GM12878 (cell line): ENCODE results near the gene ERVK3-1. TPM values are rescaled to one million over a fixed set of nuclear protein-coding genes. Genes with fewer than 3 reads are reported as not detected.
A peak's percentile ranks its signal among the peaks of the same experiment; 100 is the strongest.

Experiments used
- ATAC-seq: fragments of 200-7000 bp; cut with Tn5 transposase; 3 replicates; pipeline ENCODE4 v1.9.1; 2020; ENCODE audit warnings: mild to moderate bottlenecking, moderate library complexity
- BruUV-seq: library from RNA; stranded (reverse); fragments of 400-500 nt; replicated peaks from 2 replicates; lab custom pipeline; 2021; lab: Mats Ljungman, UMichigan
- CTCF ChIA-PET: fragments of 300-600 bp; sonication (Branson Sonifier 250); formaldehyde crosslinking; extraction: SDS; loops from one replicate; lab custom pipeline; 2021; ENCODE audit warnings: inconsistent platforms; lab: Yijun Ruan, JAX
- POLR2A ChIA-PET: fragments of 350-600 bp; formaldehyde crosslinking; extraction: SDS; loops from one replicate; lab custom pipeline; 2021; ENCODE audit warnings: inconsistent platforms; lab: Charles Lee
- RAD21 ChIA-PET: fragments of 300-600 bp; sonication (Branson Sonifier 250); formaldehyde crosslinking; loops from one replicate; lab custom pipeline; 2023; ENCODE audit warnings: antibody characterized with exemption; ENCODE audit not compliant: unreplicated experiment; lab: Charles Lee
- SMC1A ChIA-PET: fragments of 300-600 bp; sonication (Branson Sonifier 250); formaldehyde crosslinking; loops from one replicate; lab custom pipeline; 2023; ENCODE audit not compliant: unreplicated experiment, uncharacterized antibody; lab: Charles Lee
- DNase-seq: peaks from one replicate; pipeline ENCODE4 v3.0.0-alpha.2; 2011; ENCODE audit warnings: low read depth, low spot score
- FAIRE-seq: peaks from 3 replicates; lab custom pipeline; 2011; peaks lifted over from hg19 to GRCh38; lab: Jason Lieb, UNC
- H2AFZ ChIP-seq: 2 replicates; pipeline ENCODE4 v1.6.0; 2011; ENCODE audit warnings: low read depth, low read length, control low read depth; ENCODE audit not compliant: control insufficient read depth
- H3K27ac ChIP-seq: 2 replicates; pipeline ENCODE4 v1.5.1; 2011; ENCODE audit warnings: control low read depth; ENCODE audit not compliant: control insufficient read depth, insufficient read depth
- H3K27me3 ChIP-seq, 2 experiments: replicated peaks in 1 of 2; 2 replicates each; pipeline versions ENCODE4 v1.6.0 to v1.6.1; 2011; ENCODE audit warnings: low read length in 1 of 2; ENCODE audit not compliant: control insufficient read depth in 2 of 2, insufficient read depth in 2 of 2
- H3K36me3 ChIP-seq, 2 experiments: 2 replicates each; pipeline ENCODE4 v1.5.1; 2011; ENCODE audit warnings: low read length in 1 of 2; ENCODE audit not compliant: control insufficient read depth in 2 of 2, insufficient read depth in 2 of 2
- H3K4me1 ChIP-seq: 2 replicates; pipeline ENCODE4 v1.6.1; 2011; ENCODE audit warnings: mild to moderate bottlenecking, low read length, moderate library complexity, mixed read lengths; ENCODE audit not compliant: control insufficient read depth, insufficient read depth
- H3K4me2 ChIP-seq: 2 replicates; pipeline ENCODE4 v1.6.0; 2011; ENCODE audit warnings: control low read depth; ENCODE audit not compliant: control insufficient read depth, insufficient read depth
- H3K4me3 ChIP-seq: fragments of 200-600 bp; sonication (generic); 2 replicates; pipeline ENCODE4 v1.5.1; 2016
- H3K79me2 ChIP-seq: 2 replicates; pipeline ENCODE4 v1.6.0; 2011; ENCODE audit warnings: low read length; ENCODE audit not compliant: control insufficient read depth, insufficient read depth
- H3K9ac ChIP-seq: 2 replicates; pipeline ENCODE4 v1.8.0; 2011; ENCODE audit warnings: low read length, control low read depth, mixed read lengths; ENCODE audit not compliant: control insufficient read depth, insufficient read depth
- H3K9me3 ChIP-seq: replicated peaks from 3 replicates; pipeline ENCODE4 v1.5.1; 2011; ENCODE audit warnings: mild to moderate bottlenecking, low read length; ENCODE audit not compliant: control insufficient read depth, insufficient read depth
- H4K20me1 ChIP-seq: 2 replicates; pipeline ENCODE4 v1.6.0; 2011; ENCODE audit not compliant: control insufficient read depth, insufficient read depth
- ASH2L ChIP-seq: fragments of 300-600, 200-600 bp; sonication (generic); IDR thresholded peaks from 2 replicates; pipeline ENCODE4 v1.6.1; 2017; ENCODE audit warnings: low read depth, mild to moderate bottlenecking, borderline replicate concordance
- CREM ChIP-seq: IDR thresholded peaks from 2 replicates; pipeline ENCODE4 v1.6.1; 2014; ENCODE audit warnings: antibody characterized with exemption, low read depth
- EGR1 ChIP-seq, 2 experiments: IDR thresholded peaks; 1 replicate in 1 of 2; 2 replicates in 1 of 2; pipeline ENCODE4 v1.6.1; 2011 to 2012; ENCODE audit warnings: low read depth in 2 of 2, low read length in 2 of 2, borderline replicate concordance in 1 of 2, mild to moderate bottlenecking in 1 of 2, moderate library complexity in 1 of 2
- IKZF1 ChIP-seq: fragments of 450-650 bp; conservative IDR thresholded peaks from 2 replicates; pipeline ENCODE4 v1.6.1; 2017; ENCODE audit warnings: antibody characterized with exemption, mild to moderate bottlenecking
- KLF5 ChIP-seq: fragments of 450-650 bp; IDR thresholded peaks from 2 replicates; pipeline ENCODE4 v1.6.1; 2014; ENCODE audit warnings: mild to moderate bottlenecking; ENCODE audit not compliant: partially characterized antibody
- MTA3 ChIP-seq: IDR thresholded peaks from 2 replicates; pipeline ENCODE4 v1.6.1; 2012; ENCODE audit warnings: low read length, inconsistent platforms, borderline replicate concordance
- MYC ChIP-seq: IDR thresholded peaks from 2 replicates; pipeline ENCODE4 v1.6.1; 2011; ENCODE audit warnings: mild to moderate bottlenecking, low read length, moderate library complexity, inconsistent platforms; ENCODE audit not compliant: insufficient read depth, insufficient replicate concordance, insufficient read length, severe bottlenecking
- NBN ChIP-seq: fragments of 450-650 bp; IDR thresholded peaks from 2 replicates; pipeline ENCODE4 v1.6.1; 2016
- NR2C1 ChIP-seq: fragments of 450-650 bp; IDR thresholded peaks from 2 replicates; pipeline ENCODE4 v1.6.1; 2017; ENCODE audit warnings: antibody characterized with exemption, mild to moderate bottlenecking, moderate library complexity
- POU2F2 ChIP-seq: IDR thresholded peaks from 3 replicates; pipeline ENCODE4 v1.6.1; 2011; ENCODE audit warnings: low read depth, mild to moderate bottlenecking, low read length, borderline replicate concordance
- RBBP5 ChIP-seq: fragments of 200-600 bp; sonication (generic); conservative IDR thresholded peaks from 2 replicates; pipeline ENCODE4 v1.6.1; 2016
- RELA ChIP-seq: fragments of 450-650 bp; IDR thresholded peaks from 2 replicates; pipeline ENCODE4 v1.8.0; 2014; ENCODE audit warnings: borderline replicate concordance; ENCODE audit not compliant: partially characterized antibody
- SMAD5 ChIP-seq: IDR thresholded peaks from 2 replicates; pipeline ENCODE4 v1.6.1; 2016; ENCODE audit warnings: antibody characterized with exemption, low read depth
- SMARCA5 ChIP-seq: fragments of 450-650 bp; IDR thresholded peaks from 2 replicates; pipeline ENCODE4 v1.6.1; 2017; ENCODE audit warnings: mild to moderate bottlenecking
- SP1 ChIP-seq: IDR thresholded peaks from one replicate; pipeline ENCODE4 v1.6.1; 2011; ENCODE audit warnings: low read depth, low read length
- SUZ12 ChIP-seq: fragments of 200-600 bp; sonication (generic); IDR thresholded peaks from one replicate; pipeline ENCODE4 v1.6.1; 2018; ENCODE audit warnings: antibody characterized with exemption, mild to moderate bottlenecking; ENCODE audit not compliant: unreplicated experiment
- YY1 ChIP-seq: IDR thresholded peaks from 2 replicates; pipeline ENCODE4 v1.6.1; 2011; ENCODE audit warnings: low read depth, mild to moderate bottlenecking, low read length
- ZBTB11 ChIP-seq: fragments of 450-650 bp; formaldehyde crosslinking; IDR thresholded peaks from 2 replicates; pipeline ENCODE4 v1.5.0; 2022; ENCODE audit warnings: mild to moderate bottlenecking, missing genetic modification characterization
- ZBTB33 ChIP-seq: fragments of 450-650 bp; IDR thresholded peaks from 2 replicates; pipeline ENCODE4 v1.6.1; 2017; ENCODE audit warnings: mild to moderate bottlenecking
- WGBS: methylation state at CpG from one replicate; pipeline ENCODE4 v1.1.6; 2016; ENCODE audit warnings: low lambda C conversion rate; ENCODE audit not compliant: insufficient replicate concordance, insufficient coverage; ENCODE audit errors: missing lambda C conversion rate; 5-methylcytosine and 5-hydroxymethylcytosine counted together
- in situ Hi-C: fragments of 300-500 bp; cut with MboI; formaldehyde crosslinking; loops from 9 replicates; pipeline ENCODE4 v1.14.3; 2018; ENCODE audit warnings: mixed read lengths
- intact Hi-C: fragments of 100-400 bp; cut with micrococcal nuclease; formaldehyde crosslinking; loops from one replicate; pipeline ENCODE4 v1.14.2; 2022; ENCODE audit not compliant: unreplicated experiment
- polyA plus RNA-seq, 11 experiments: library from polyadenylated mRNA; depleted of rRNA in 4 of 11; unstranded in 6 of 11; stranded (reverse) in 5 of 11; fragments of >200 nt; fragmentation: Nextera tagmentation in 4 of 11; fragmentation: Illumina TruSeq in 1 of 11; extraction: Ambion mirVana in 4 of 11; extraction: Trizol in 1 of 11; gene quantifications; 1 replicate in 1 of 11; 2 replicates in 10 of 11; pipeline versions ENCODE4 v1.2.1 to v1.2.3, GENCODE V29; 2011 to 2016; ENCODE audit warnings: inconsistent platforms in 2 of 11, missing spikeins in 2 of 11, low read depth in 1 of 11
- total RNA-seq, 4 experiments: library from RNA; depleted of rRNA in 3 of 4; stranded (reverse); fragments of >200 nt in 3 of 4; fragmentation: Illumina TruSeq in 1 of 4; extraction: Trizol in 1 of 4; gene quantifications; 2 replicates each; pipeline versions ENCODE4 v1.2.1 to v1.2.3, GENCODE V29; 2013 to 2021

ERVK3-1 gene
- total and polyA plus RNA-seq, 10 of the 15 experiments (the other 5 are each of a cell fraction or from before 2014, with no cell fraction given), result 59.3 to 172 (median 95.8) TPM

DNA sequence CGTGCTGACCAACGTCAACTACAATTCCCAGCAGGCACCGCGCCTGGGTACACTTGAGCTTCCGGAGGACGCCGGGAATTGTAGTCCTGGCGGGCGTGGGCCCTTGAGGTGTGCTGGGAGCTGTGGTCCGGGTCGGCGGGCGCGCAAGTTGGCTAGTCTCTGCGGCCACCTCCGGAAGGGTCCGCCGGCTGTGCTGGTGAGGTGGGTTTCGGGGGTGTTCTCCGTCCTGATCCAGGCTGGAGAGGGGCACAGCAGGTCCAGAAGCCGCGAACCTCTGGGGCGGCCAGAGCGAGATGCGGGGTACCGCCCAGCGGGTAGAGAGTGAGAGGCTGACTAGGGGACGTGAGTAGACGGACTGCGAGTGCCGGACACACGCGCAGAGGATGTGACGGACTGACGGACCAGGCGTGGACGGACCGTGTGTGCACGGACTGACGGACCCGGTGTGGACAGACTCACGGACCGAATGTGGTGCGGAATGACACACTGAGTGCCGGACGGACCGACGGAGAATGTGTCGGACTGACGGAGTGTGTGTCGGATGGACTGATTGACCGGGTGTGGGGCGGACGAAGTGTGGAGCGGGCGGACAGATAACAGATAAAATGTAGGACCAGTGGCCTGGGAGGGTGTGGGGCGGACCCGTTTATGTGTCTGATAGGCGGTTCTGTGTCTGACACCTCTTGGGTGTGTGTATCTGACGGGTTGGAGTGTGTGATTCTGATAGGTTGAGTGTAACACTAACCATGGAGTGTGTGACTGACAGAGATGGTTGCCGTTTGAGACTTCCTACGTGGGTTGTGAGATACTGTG is 21.9 kb downstream of the ERVK3-1 start, which contains the start of gene ZSCAN22:
ZSCAN22 (plus strand) TSS at position 81 of the 813 bp plus-strand sequence. CDS start 7,809 bp downstream, outside the sequence.
- Histone ChIP-seq H3K9ac (peak within 1 kb of the TSS; percentile 74), H3K4me1 (peaks cover 5% of the 10 kb centered on the region), H3K9me3 (no peaks in the 10 kb centered on the region), H2AFZ (peak within 1 kb of the TSS; percentile 98), H4K20me1 (no peaks in the 10 kb centered on the region), H3K36me3 (no peaks in the 10 kb centered on the region), H3K4me3 (peak within 1 kb of the TSS; percentile 74), H3K27me3 (no peaks in the 10 kb centered on the region), H3K27ac (peak within 1 kb of the TSS; percentile 79), H3K4me2 (peak within 1 kb of the TSS; percentile 70), H3K79me2 (peaks cover 21% of the 10 kb centered on the region)
- BruUV-seq, result TSS peak; percentile 81
- ChIA-PET RAD21 (interaction anchor here (0.6 to 1.7 kb wide), 7 partner anchors 20 to 194 kb away, joined by 3 to 7 read pairs (median 5); partner anchors contain the start of genes ZBTB45, ZNF497, ZNF584 and ZNF837), SMC1A (interaction anchor here (0.9 to 1.2 kb wide), 3 partner anchors 20 to 37 kb away, joined by 3 to 5 read pairs (median 4); partner anchors contain the start of gene ZNF497), CTCF (interaction anchor here (0.7 to 1.4 kb wide), 5 partner anchors 20 to 862 kb away, joined by 3 to 7 read pairs (median 3); partner anchors contain the start of genes ZBTB45 and ZNF544), POLR2A (interaction anchor here (0.7 to 1.7 kb wide), 6 partner anchors 11 to 54 kb away, joined by 3 to 10 read pairs (median 4); partner anchors contain the start of genes ERVK3-1 and ZNF497)
- peak; percentile 80 for FAIRE-seq
- DNase-seq, result peak; percentile 68
- intact Hi-C loops, result loop anchor here (1.0 to 5.0 kb wide), 5 partner anchors 22 to 190 kb away; partner anchors contain the start of genes ERVK3-1, ZBTB45, ZNF324 and ZNF497
- peak; percentile 95 for ATAC-seq
- in situ Hi-C loops, result no loop called here
- WGBS, result under 1% methylated on average over 59 of the region's 62 CpGs
- TF ChIP-seq RBBP5 (no peak), MYC (no peak), POU2F2 (peak; percentile 7; the same call in 1 of the 3 replicates), IKZF1 (peak; percentile 100), YY1 (peak; percentile 50), RELA (peak; percentile 87), MTA3 (no peak), CREM (peak; percentile 98), KLF5 (peak; percentile 47), ZBTB11 (CRISPR knock-in tag) (peak; percentile 89), ZBTB33 (0 out of 2 replicates have a peak, but pooled peaks have one; percentile 28), NBN (peak; percentile 96), SUZ12 (no peak), ASH2L (no peak; the same call in 1 of the 2 replicates), SMARCA5 (peak; percentile 76; the same call in 1 of the 2 replicates), NR2C1 (peak; percentile 74), EGR1 (IDR thresholded peaks at IDR 0.05; ENCODE audit: borderline replicate concordance in 1 of 2, low read depth in 2 of 2, low read length in 2 of 2) (peak; percentile 38 to 73; a peak in 2 of 3 replicates), SP1 (peak; percentile 49), SMAD5 (no peak)
